IMR-90 (cell line): ENCODE measurements around the gene PRPF6. TPM values are rescaled to one million over a fixed set of nuclear protein-coding genes. Genes with fewer than 3 reads are reported as not detected.
"Not testable (repeated sequence)": the region's sequence is repeated elsewhere in the genome, so short reads cannot be mapped to it uniquely, and the experiment has no call there.

ENCODE experiments used
- ATAC-seq: fragments of 200-7000 bp; cut with Tn5 transposase; 2 replicates; pipeline ENCODE4 v1.9.1; 2020; ENCODE audit warnings: low read depth, mild to moderate bottlenecking, moderate library complexity
- BruUV-seq: library from RNA; stranded (reverse); fragments of 400-500 nt; replicated peaks from 2 replicates; lab custom pipeline; 2021; lab: Mats Ljungman, UMichigan
- CTCF ChIA-PET: fragments of 300-600 bp; formaldehyde crosslinking; extraction: SDS; loops from one replicate; lab custom pipeline; 2021; ENCODE audit warnings: antibody characterized with exemption; lab: Yijun Ruan, JAX
- POLR2A ChIA-PET: fragments of 300-600 bp; sonication (Branson Sonifier 250); formaldehyde crosslinking; loops from one replicate; lab custom pipeline; 2022; ENCODE audit warnings: antibody characterized with exemption; ENCODE audit not compliant: unreplicated experiment; lab: Charles Lee
- DNase-seq: peaks from one replicate; pipeline ENCODE4 v3.0.0; 2013
- H2AFZ ChIP-seq: replicated peaks from 2 replicates; pipeline ENCODE3; 2013; ENCODE audit warnings: low read length, mild to moderate bottlenecking; ENCODE audit not compliant: poor library complexity
- H2AK5ac ChIP-seq: 2 replicates; pipeline ENCODE4 v1.6.1; 2013; ENCODE audit warnings: low read depth, low read length, inconsistent platforms
- H2AK9ac ChIP-seq: replicated peaks from 2 replicates; pipeline ENCODE3; 2013; ENCODE audit warnings: mild to moderate bottlenecking, low read depth, low read length, moderate library complexity; ENCODE audit not compliant: poor library complexity
- H2BK120ac ChIP-seq: 2 replicates; pipeline ENCODE4 v1.6.1; 2013; ENCODE audit warnings: low read depth, low read length, inconsistent platforms
- H2BK15ac ChIP-seq: 3 replicates; pipeline ENCODE4 v1.6.1; 2013; ENCODE audit warnings: low read depth, low read length, inconsistent platforms
- H2BK20ac ChIP-seq: 2 replicates; pipeline ENCODE4 v1.6.1; 2013; ENCODE audit warnings: low read depth, mild to moderate bottlenecking, inconsistent platforms, low read length, moderate library complexity
- H2BK5ac ChIP-seq: 2 replicates; pipeline ENCODE4 v1.6.1; 2013; ENCODE audit warnings: mild to moderate bottlenecking, low read depth, low read length, inconsistent platforms; ENCODE audit not compliant: poor library complexity, severe bottlenecking
- H3K14ac ChIP-seq: replicated peaks from 2 replicates; pipeline ENCODE4 v1.6.1; 2013; ENCODE audit warnings: low read depth, low read length, inconsistent platforms
- H3K18ac ChIP-seq: 2 replicates; pipeline ENCODE4 v1.6.1; 2013; ENCODE audit warnings: low read depth, low read length, control low read depth
- H3K23ac ChIP-seq: 2 replicates; pipeline ENCODE4 v1.6.1; 2013; ENCODE audit warnings: low read depth, low read length, inconsistent platforms
- H3K27ac ChIP-seq: 2 replicates; pipeline ENCODE4 v1.5.1; 2013; ENCODE audit warnings: mild to moderate bottlenecking, control low read depth, low read length; ENCODE audit not compliant: insufficient read depth
- H3K27me3 ChIP-seq: 2 replicates; pipeline ENCODE4 v1.6.1; 2013; ENCODE audit warnings: low read length; ENCODE audit not compliant: control insufficient read depth, insufficient read depth
- H3K36me3 ChIP-seq: 2 replicates; pipeline ENCODE4 v1.6.1; 2013; ENCODE audit warnings: low read length, mixed read lengths; ENCODE audit not compliant: control insufficient read depth, insufficient read depth
- H3K4ac ChIP-seq: 2 replicates; pipeline ENCODE4 v1.6.1; 2013; ENCODE audit warnings: low read depth, low read length, inconsistent platforms
- H3K4me1 ChIP-seq: 2 replicates; pipeline ENCODE4 v1.6.1; 2013; ENCODE audit warnings: low read length, mixed read lengths; ENCODE audit not compliant: control insufficient read depth, insufficient read depth
- H3K4me2 ChIP-seq: 2 replicates; pipeline ENCODE4 v1.6.1; 2013; ENCODE audit warnings: low read depth, mild to moderate bottlenecking, control low read depth, low read length, moderate library complexity
- H3K4me3 ChIP-seq: 2 replicates; pipeline ENCODE4 v1.5.1; 2013; ENCODE audit warnings: low read depth, mild to moderate bottlenecking, control low read depth, low read length, moderate library complexity; ENCODE audit not compliant: insufficient read depth
- H3K56ac ChIP-seq: 2 replicates; pipeline ENCODE4 v1.6.1; 2013; ENCODE audit warnings: low read length, inconsistent platforms; ENCODE audit not compliant: insufficient read depth; ENCODE audit errors: extremely low read depth
- H3K79me1 ChIP-seq, 2 experiments: 2 replicates each; pipeline ENCODE4 v1.6.1; 2013; ENCODE audit warnings: low read length in 2 of 2, inconsistent platforms in 1 of 2, low read depth in 1 of 2
- H3K9ac ChIP-seq: 2 replicates; pipeline ENCODE4 v1.6.1; 2013; ENCODE audit warnings: low read depth, low read length, control low read depth
- H3K9me1 ChIP-seq: 2 replicates; pipeline ENCODE4 v1.6.1; 2013; ENCODE audit warnings: low read length, inconsistent platforms; ENCODE audit not compliant: insufficient read depth
- H3K9me3 ChIP-seq: 2 replicates; pipeline ENCODE4 v1.6.1; 2013; ENCODE audit warnings: low read length; ENCODE audit not compliant: control insufficient read depth, insufficient read depth
- H4K20me1 ChIP-seq: 2 replicates; pipeline ENCODE4 v1.6.1; 2013; ENCODE audit warnings: low read length, inconsistent platforms; ENCODE audit not compliant: insufficient read depth
- H4K5ac ChIP-seq: 2 replicates; pipeline ENCODE4 v1.6.1; 2013; ENCODE audit warnings: mild to moderate bottlenecking, low read depth, low read length, control low read depth
- H4K8ac ChIP-seq, 2 experiments: 2 replicates each; pipeline ENCODE4 v1.6.1; 2013; ENCODE audit warnings: low read depth in 2 of 2, low read length in 2 of 2, control low read depth in 1 of 2, inconsistent platforms in 1 of 2
- H4K91ac ChIP-seq: 2 replicates; pipeline ENCODE4 v1.6.1; 2013; ENCODE audit warnings: low read depth, low read length, inconsistent platforms; ENCODE audit not compliant: insufficient read depth
- BHLHE40 ChIP-seq: fragments of 150-350 bp; IDR thresholded peaks from 2 replicates; pipeline ENCODE4 v1.6.1; 2016; ENCODE audit warnings: mild to moderate bottlenecking, low read depth, low read length
- CEBPB ChIP-seq: IDR thresholded peaks from 2 replicates; pipeline ENCODE4 v1.6.1; 2012; ENCODE audit warnings: low read depth, low read length, improper control_type of control experiment
- CHD1 ChIP-seq: IDR thresholded peaks from 2 replicates; pipeline ENCODE4 v1.6.1; 2012; ENCODE audit warnings: low read depth, low read length, improper control_type of control experiment
- ELK1 ChIP-seq: fragments of 150-350 bp; IDR thresholded peaks from 2 replicates; pipeline ENCODE4 v1.6.1; 2016; ENCODE audit warnings: low read depth, mild to moderate bottlenecking, low read length, moderate library complexity, borderline replicate concordance
- MAFK ChIP-seq: IDR thresholded peaks from 2 replicates; pipeline ENCODE4 v1.6.1; 2012; ENCODE audit warnings: low read depth, low read length, improper control_type of control experiment
- RCOR1 ChIP-seq: IDR thresholded peaks from 2 replicates; pipeline ENCODE4 v1.6.1; 2012; ENCODE audit warnings: mild to moderate bottlenecking, low read length, improper control_type of control experiment; ENCODE audit not compliant: insufficient replicate concordance
- SMC3 ChIP-seq: fragments of 150-350 bp; IDR thresholded peaks from 2 replicates; pipeline ENCODE4 v1.6.1; 2016; ENCODE audit warnings: low read depth, mild to moderate bottlenecking, antibody characterized with exemption, low read length, moderate library complexity
- WGBS, 2 experiments: methylation state at CpG; one replicate each; pipeline versions ENCODE4 v1.1.5 to v1.1.7; 2013; ENCODE audit warnings: missing lambda C conversion rate in 2 of 2; ENCODE audit not compliant: insufficient read length in 1 of 2; ENCODE audit errors: extremely low coverage in 2 of 2; 5-methylcytosine and 5-hydroxymethylcytosine counted together
- dilution Hi-C: fragments of 300-500 bp; cut with HindIII; formaldehyde crosslinking; loops from one replicate; pipeline ENCODE4 v1.14.3; 2018; ENCODE audit warnings: low sequenced_read_pairs; ENCODE audit not compliant: unreplicated experiment
- in situ Hi-C: fragments of 300-500 bp; cut with MboI; formaldehyde crosslinking; loops from 3 replicates; pipeline ENCODE4 v1.14.3; 2019; ENCODE audit warnings: low sequenced_read_pairs, inconsistent platforms, mixed read lengths
- intact Hi-C: fragments of 100-400 bp; cut with micrococcal nuclease; formaldehyde crosslinking; loops from 2 replicates; pipeline ENCODE4 v1.10.0; 2022
- polyA plus RNA-seq, 3 experiments: library from polyadenylated mRNA; depleted of rRNA; stranded (reverse); fragments of >200 nt; gene quantifications; 2 replicates each; pipeline ENCODE4 v1.2.3, GENCODE V29; 2012; ENCODE audit warnings: low replicate concordance in 1 of 3
- total RNA-seq: library from RNA; depleted of rRNA; stranded (reverse); fragments of >200 nt; gene quantifications from 2 replicates; pipeline ENCODE4 v1.2.3, GENCODE V29; 2012

PRPF6 gene
- total and polyA plus RNA-seq, 2 of the 4 experiments (the other 2 are of a cell fraction) = 43.5 to 71.3 TPM

GRCh38 chr20:63959699-63960075 lies 21.2 kb upstream of the PRPF6 start:
- H3K9me1 ChIP-seq = peaks cover 2% of the 10 kb centered on the region; the same call in 1 of the 2 replicates
- ChIA-PET POLR2A (no interaction called here), CTCF (no interaction called here)
- dilution Hi-C loops = no loop called here
- no peak overlapping the region for H3K9ac ChIP-seq
- H4K91ac ChIP-seq = no peak overlapping the region
- no peak for DNase-seq
- 98% methylated on average over 9 of the region's 17 CpGs; no CpG with 5 or more reads in 1 of the 2 experiments for WGBS, 2 experiments
- no peak overlapping the region for H2AFZ ChIP-seq
- TF ChIP-seq RCOR1 (no peak), CHD1 (no peak), BHLHE40 (no peak), SMC3 (no peak), CEBPB (no peak), ELK1 (no peak), MAFK (no peak)
- H2AK9ac ChIP-seq = no peak overlapping the region
- H3K23ac ChIP-seq = no peak overlapping the region
- ATAC-seq = no peak
- intact Hi-C loops = loop anchor here (5.0 kb wide), 1 partner anchor 422 kb away; the partner anchor contains the start of gene PTK6
- H3K4me2 ChIP-seq = no peak overlapping the region
- peaks cover 48% of the 10 kb centered on the region for H3K36me3 ChIP-seq
- in situ Hi-C loops = no loop called here
- no peak overlapping the region for H2BK5ac ChIP-seq
- H3K27me3 ChIP-seq = no peaks in the 10 kb centered on the region
- no peak overlapping the region for H3K14ac ChIP-seq
- H2BK20ac ChIP-seq = no peak overlapping the region
- peaks cover 1% of the 10 kb centered on the region for H4K20me1 ChIP-seq
- H3K56ac ChIP-seq = no peak overlapping the region
- no peaks in the 10 kb centered on the region for H3K9me3 ChIP-seq
- no peak overlapping the region for H3K4ac ChIP-seq
- no peak overlapping the region for H4K5ac ChIP-seq
- H3K4me1 ChIP-seq = peaks cover 5% of the 10 kb centered on the region; the same call in 1 of the 2 replicates
- no peak overlapping the region for H2BK120ac ChIP-seq
- no peak overlapping the region for H3K18ac ChIP-seq
- no peak overlapping the region for H3K4me3 ChIP-seq
- BruUV-seq = no TSS peak
- no peak overlapping the region for H2AK5ac ChIP-seq
- peaks cover 0 to 14% of the 10 kb centered on the region in 2 experiments; a peak in 3 of 4 replicates for H3K79me1 ChIP-seq
- H4K8ac ChIP-seq = no peak overlapping the region
- H3K27ac ChIP-seq = no peak overlapping the region
- no peak overlapping the region for H2BK15ac ChIP-seq

- H3K4me3 ChIP-seq, H2BK5ac ChIP-seq, H3K27me3 ChIP-seq, H4K91ac ChIP-seq, H3K9ac ChIP-seq, H2BK120ac ChIP-seq, ATAC-seq, BruUV-seq, H3K23ac ChIP-seq, H2BK15ac ChIP-seq, H2AK5ac ChIP-seq, H3K9me1 ChIP-seq, in situ Hi-C loops, H4K8ac ChIP-seq, H3K18ac ChIP-seq, H3K4ac ChIP-seq, H4K20me1 ChIP-seq, H2AFZ ChIP-seq, POLR2A ChIA-PET, H3K4me1 ChIP-seq, H3K14ac ChIP-seq, DNase-seq, dilution Hi-C loops, H2BK20ac ChIP-seq, H3K4me2 ChIP-seq, H3K27ac ChIP-seq, CTCF ChIA-PET, H3K9me3 ChIP-seq, intact Hi-C loops, H4K5ac ChIP-seq, H3K79me1 ChIP-seq, H3K56ac ChIP-seq: not testable (repeated sequence)
- H3K36me3 ChIP-seq = peaks cover 49% of the 10 kb centered on the region
- peak overlapping the region; percentile 52 for H2AK9ac ChIP-seq
- 91% methylated on average over 6 of the region's 15 CpGs; no CpG with 5 or more reads in 1 of the 2 experiments for WGBS, 2 experiments
These were observed 20.0 kb upstream of the PRPF6 start for GRCh38 chr20:63960654-63961621.
